Adrenal gland (tissue), 12 donors: ENCODE results near the gene MRPL44. TPM values are rescaled to one million over a fixed set of nuclear protein-coding genes. Genes with fewer than 3 reads are reported as not detected.

Experiments
- DNase-seq, 7 donors: peaks; one replicate each; pipeline ENCODE4 v3.0.0-alpha.2; 2019 to 2020
- H3K27ac ChIP-seq, 5 donors: fragments of 200-600 bp; sonication (generic) in 4 of 5; 1 replicate in 3 of 5; 2 replicates in 2 of 5; pipeline versions ENCODE4 v1.5.1 to v1.8.0; 2016 to 2020; ENCODE audit warnings: mild to moderate bottlenecking in 1 of 5
- H3K27me3 ChIP-seq: fragments of 200-600 bp; 2 replicates; pipeline ENCODE4 v1.8.0; 2021
- H3K36me3 ChIP-seq, 2 donors: fragments of 200-600 bp; replicated peaks in 1 of 2; 1 replicate in 1 of 2; 2 replicates in 1 of 2; pipeline versions ENCODE4 v1.5.1 to v1.8.0; 2018 to 2022
- H3K4me1 ChIP-seq, 2 donors: fragments of 200-600 bp; replicated peaks in 1 of 2; 1 replicate in 1 of 2; 2 replicates in 1 of 2; pipeline versions ENCODE4 v1.5.1 to v1.8.0; 2018 to 2021
- H3K4me3 ChIP-seq, 4 donors: fragments of 200-600 bp; sonication (generic) in 3 of 4; one replicate each; pipeline ENCODE4 v1.5.1; 2016 to 2018
- H3K9me3 ChIP-seq, 3 donors: fragments of 200-600 bp; sonication (generic) in 1 of 3; replicated peaks in 1 of 3; 1 replicate in 2 of 3; 2 replicates in 1 of 3; pipeline versions ENCODE4 v1.5.1 to v1.8.0; 2016 to 2021
- POLR2A ChIP-seq, 2 donors: fragments of 450-650 bp; IDR thresholded peaks; one replicate each; pipeline ENCODE4 v1.6.1; 2017; ENCODE audit warnings: antibody characterized with exemption in 2 of 2, mild to moderate bottlenecking in 2 of 2, moderate library complexity in 1 of 2
- WGBS, 4 donors: extraction: QIAGEN DNeasy Blood & Tissue Kit in 2 of 4; methylation state at CpG; one replicate each; pipeline versions ENCODE4 v1.1.5 to v1.1.7; 2013 to 2017; 5-methylcytosine and 5-hydroxymethylcytosine counted together
- intact Hi-C, 2 donors: fragments of 100-400 bp; cut with DNase I; formaldehyde crosslinking; loops; one replicate each; pipeline versions ENCODE4 v1.14.1 to v1.15.0; 2022 to 2023
- polyA plus RNA-seq, 3 donors: library from polyadenylated mRNA; stranded (reverse); fragments of 200-250 nt in 2 of 3; fragments of 350-450 nt in 1 of 3; fragmentation: Illumina TruSeq in 1 of 3; extraction: RNeasy Lipid Tissue Mini Kit (QIAGEN cat#74804) in 1 of 3; gene quantifications; one replicate each; pipeline ENCODE4 v1.2.3, GENCODE V29; 2013 to 2014
- total RNA-seq, 9 donors: library from RNA; depleted of rRNA in 4 of 9; stranded (reverse); fragments of >200 nt in 4 of 9; fragments of 120-200 nt in 1 of 9; fragmentation: NEBNext Ultra II Directional in 1 of 9; extraction: Animal tissue kit (Norgen Biotek cat#: 25700) in 1 of 9; gene quantifications; one replicate each; pipeline versions ENCODE4 v1.1.0 to v1.2.4, GENCODE V29; 2013 to 2023
- TF ChIP-seq, protein P1 (sequence below), 6 experiments: fragments of 450-650 bp in 4 of 6; fragments of 200-600 bp in 2 of 6; sonication (generic) in 1 of 6; IDR thresholded peaks; 1 replicate in 5 of 6; 2 replicates in 1 of 6; pipeline versions ENCODE4 v1.5.1 to v1.8.0; 2016 to 2021; ENCODE audit warnings: antibody characterized with exemption in 6 of 6, mild to moderate bottlenecking in 2 of 6, moderate library complexity in 1 of 6
- donor health status: healthy with polysubstance abuse.
- donor health status: Bipolar disorder and iron deficiency.
- donor health status: DM: yes; HTN: yes; CAD: no.
- donor health status: DM: no; HTN: no; CAD: no.
- donor health status: DM: no; HTN: no; CAD: no.
- donor health status: DM: yes; HTN: yes; CAD: no.

Gene MRPL44
- total and polyA plus RNA-seq, 12 donors, result 11.7 to 99.2 (median 38.0) TPM

DNA sequence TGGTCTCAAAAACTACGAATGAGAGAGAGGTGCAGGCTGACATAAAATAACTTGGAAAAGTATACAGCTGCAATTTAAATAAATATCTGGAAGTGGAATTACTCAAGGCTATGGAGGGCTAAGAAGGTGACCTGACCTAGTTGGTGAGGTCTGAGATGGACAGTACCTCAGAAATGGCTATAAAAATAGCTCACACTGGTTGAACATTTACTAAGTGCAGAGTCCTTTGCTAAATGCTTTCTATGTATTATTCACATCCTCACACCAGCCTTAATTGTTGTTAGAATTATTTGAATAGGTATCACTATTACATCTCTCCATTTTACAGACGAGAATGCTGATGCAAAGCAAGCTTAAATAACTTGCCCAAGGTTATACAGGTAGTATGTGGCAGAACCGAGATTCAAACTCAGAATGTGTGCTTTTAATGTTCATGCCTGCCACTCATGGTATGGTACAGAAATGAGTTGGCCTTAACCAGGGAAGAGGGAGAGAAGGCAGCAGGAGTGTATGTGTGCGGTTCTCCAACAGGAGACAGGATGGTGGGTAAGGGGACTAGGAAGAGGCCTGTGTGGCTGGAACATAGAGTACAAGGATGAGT lies 37.4 kb downstream of the MRPL44 start:
- no peak overlapping the region for H3K4me3 ChIP-seq
- whole genome bisulfite sequencing, 4 donors, result 79 to 89% (median 83%) methylated on average over 4 of the region's 4 CpGs
- H3K27me3 ChIP-seq, result no peaks in the 10 kb centered on the region
- no peaks in the 10 kb centered on the region for H3K9me3 ChIP-seq
- TF ChIP-seq, protein P1, sequence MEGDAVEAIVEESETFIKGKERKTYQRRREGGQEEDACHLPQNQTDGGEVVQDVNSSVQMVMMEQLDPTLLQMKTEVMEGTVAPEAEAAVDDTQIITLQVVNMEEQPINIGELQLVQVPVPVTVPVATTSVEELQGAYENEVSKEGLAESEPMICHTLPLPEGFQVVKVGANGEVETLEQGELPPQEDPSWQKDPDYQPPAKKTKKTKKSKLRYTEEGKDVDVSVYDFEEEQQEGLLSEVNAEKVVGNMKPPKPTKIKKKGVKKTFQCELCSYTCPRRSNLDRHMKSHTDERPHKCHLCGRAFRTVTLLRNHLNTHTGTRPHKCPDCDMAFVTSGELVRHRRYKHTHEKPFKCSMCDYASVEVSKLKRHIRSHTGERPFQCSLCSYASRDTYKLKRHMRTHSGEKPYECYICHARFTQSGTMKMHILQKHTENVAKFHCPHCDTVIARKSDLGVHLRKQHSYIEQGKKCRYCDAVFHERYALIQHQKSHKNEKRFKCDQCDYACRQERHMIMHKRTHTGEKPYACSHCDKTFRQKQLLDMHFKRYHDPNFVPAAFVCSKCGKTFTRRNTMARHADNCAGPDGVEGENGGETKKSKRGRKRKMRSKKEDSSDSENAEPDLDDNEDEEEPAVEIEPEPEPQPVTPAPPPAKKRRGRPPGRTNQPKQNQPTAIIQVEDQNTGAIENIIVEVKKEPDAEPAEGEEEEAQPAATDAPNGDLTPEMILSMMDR (IDR thresholded peaks at IDR 0.05), result no peak
- TF ChIP-seq POLR2A (IDR thresholded peaks at IDR 0.05), result no peak
- H3K27ac ChIP-seq, result no peak overlapping the region
- intact Hi-C loops, result loop anchor here (5.0 kb wide), 2 partner anchors 288 to 293 kb away; no protein-coding TSS in a partner anchor
- no peak for DNase-seq
- H3K4me1 ChIP-seq, result no peaks in the 10 kb centered on the region
- H3K36me3 ChIP-seq, result no peaks in the 10 kb centered on the region

- no peaks in the 10 kb centered on the region for H3K9me3 ChIP-seq
- intact Hi-C loops, result loop anchor here in 1 of 2 donors (5.0 kb wide), 1 partner anchor 287 kb away; no protein-coding TSS in a partner anchor
- H3K4me1 ChIP-seq, result no peaks in the 10 kb centered on the region
- H3K4me3 ChIP-seq, result no peak overlapping the region
- TF ChIP-seq POLR2A (IDR thresholded peaks at IDR 0.05), result no peak
- TF ChIP-seq, protein P1 (IDR thresholded peaks at IDR 0.05), result no peak
- 71 to 82% (median 78%) methylated on average over 5 of the region's 5 CpGs for WGBS, 4 donors
- H3K27ac ChIP-seq, result no peak overlapping the region
- no peak for DNase-seq
- H3K36me3 ChIP-seq, result no peaks in the 10 kb centered on the region
- H3K27me3 ChIP-seq, result no peaks in the 10 kb centered on the region
Measured at GRCh38 chr2:223995569-223995968, 38.3 kb downstream of the MRPL44 start.

GRCh38 chr2:223996391-223996790 lies 39.1 kb downstream of the MRPL44 start:
- 77 to 92% (median 88%) methylated on average over 5 to 6 of the region's 6 CpGs for WGBS, 4 donors
- DNase-seq, result no peak
- Histone ChIP-seq H3K4me3 (no peak overlapping the region), H3K27ac (no peak overlapping the region), H3K36me3 (no peaks in the 10 kb centered on the region), H3K9me3 (no peaks in the 10 kb centered on the region), H3K4me1 (no peaks in the 10 kb centered on the region), H3K27me3 (no peaks in the 10 kb centered on the region)
- intact Hi-C loops, result loop anchor here in 1 of 2 donors (5.0 kb wide), 1 partner anchor 286 kb away; no protein-coding TSS in a partner anchor
- no peak for TF ChIP-seq POLR2A (IDR thresholded peaks at IDR 0.05)
- TF ChIP-seq, protein P1 (IDR thresholded peaks at IDR 0.05), result no peak

DNA sequence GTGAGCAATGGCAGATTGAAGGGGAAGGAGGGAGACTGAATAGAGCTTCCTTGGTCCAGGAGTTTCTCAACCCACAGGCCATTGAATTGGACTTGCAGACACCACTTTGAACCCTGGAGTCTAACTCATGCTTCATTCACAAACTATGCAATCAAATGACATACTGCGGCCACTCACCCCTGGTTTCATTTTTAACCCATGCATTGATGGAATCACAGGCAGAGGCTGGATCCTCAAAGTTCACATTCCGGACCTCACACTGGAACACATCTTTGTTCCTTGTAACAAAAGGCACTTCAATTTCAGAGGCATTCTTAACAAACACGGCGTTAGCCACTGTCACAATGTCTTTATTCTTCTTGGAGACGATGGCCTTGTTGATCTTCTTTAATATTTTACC lies 40.7 kb downstream of the MRPL44 start:
- 80 to 93% (median 84%) methylated on average over 5 of the region's 5 CpGs for WGBS, 4 donors
- TF ChIP-seq, protein P1 (IDR thresholded peaks at IDR 0.05), result no peak
- no peak for TF ChIP-seq POLR2A (IDR thresholded peaks at IDR 0.05)
- Histone ChIP-seq H3K4me3 (no peak overlapping the region), H3K36me3 (no peaks in the 10 kb centered on the region), H3K9me3 (no peaks in the 10 kb centered on the region), H3K4me1 (no peaks in the 10 kb centered on the region), H3K27me3 (no peaks in the 10 kb centered on the region), H3K27ac (no peak overlapping the region)
- intact Hi-C loops, result loop anchor here in 1 of 2 donors (5.0 kb wide), 1 partner anchor 284 kb away; no protein-coding TSS in a partner anchor
- DNase-seq, result no peak
